Natural killer cell (primary cell): Measurements from ENCODE around the gene UTF1. TPM values are rescaled to one million over a fixed set of nuclear protein-coding genes. Genes with fewer than 3 reads are reported as not detected.

Source experiments
- ATAC-seq, 3 donors: fragments of 150-1000 bp in 2 of 3; fragments of 200-7000 bp in 1 of 3; cut with Tn5 transposase; 1 replicate in 1 of 3; 2 replicates in 2 of 3; pipeline ENCODE4 v1.10.0; 2021; ENCODE audit warnings: mild to moderate bottlenecking in 2 of 3, moderate library complexity in 2 of 3
- DNase-seq, 2 donors: peaks; one replicate each; pipeline versions ENCODE4 v3.0.0 to v3.0.0-alpha.2; 2013 to 2021; ENCODE audit warnings: mixed read lengths in 1 of 2
- H3K27ac ChIP-seq: one replicate; pipeline ENCODE4 v1.5.1; 2013; ENCODE audit warnings: mild to moderate bottlenecking, low read length
- H3K27me3 ChIP-seq: one replicate; pipeline ENCODE4 v1.6.1; 2013; ENCODE audit warnings: low read length; ENCODE audit not compliant: control insufficient read depth, insufficient read depth
- H3K36me3 ChIP-seq: one replicate; pipeline ENCODE4 v1.6.1; 2013; ENCODE audit warnings: low read length; ENCODE audit not compliant: control insufficient read depth, insufficient read depth
- H3K4me1 ChIP-seq: one replicate; pipeline ENCODE4 v1.6.1; 2013; ENCODE audit warnings: low read length; ENCODE audit not compliant: control insufficient read depth, insufficient read depth
- H3K4me3 ChIP-seq: one replicate; pipeline ENCODE4 v1.5.1; 2013; ENCODE audit warnings: low read length
- H3K9me3 ChIP-seq: one replicate; pipeline ENCODE4 v1.6.1; 2013; ENCODE audit warnings: low read length; ENCODE audit not compliant: control insufficient read depth, insufficient read depth
- H3K27ac Mint-ChIP-seq, 2 donors: one replicate each; pipeline ENCODE4 v1.8.0; 2022; ENCODE audit warnings: mild to moderate bottlenecking in 2 of 2, mixed read lengths in 2 of 2, moderate library complexity in 1 of 2
- H3K27me3 Mint-ChIP-seq, 2 donors: one replicate each; pipeline ENCODE4 v1.8.0; 2022; ENCODE audit warnings: low read depth in 2 of 2, mixed read lengths in 2 of 2
- H3K36me3 Mint-ChIP-seq: one replicate; pipeline ENCODE4 v1.8.0; 2022; ENCODE audit warnings: mixed read lengths
- H3K4me1 Mint-ChIP-seq, 2 donors: one replicate each; pipeline ENCODE4 v1.8.0; 2022; ENCODE audit warnings: mixed read lengths in 2 of 2
- H3K4me3 Mint-ChIP-seq: one replicate; pipeline ENCODE4 v1.8.0; 2022; ENCODE audit warnings: mild to moderate bottlenecking, moderate library complexity, mixed read lengths
- H3K9me3 Mint-ChIP-seq, 2 donors: one replicate each; pipeline ENCODE4 v1.8.0; 2022; ENCODE audit warnings: mixed read lengths in 2 of 2
- WGBS: methylation state at CpG from one replicate; pipeline ENCODE4 v1.1.7; 2013; ENCODE audit warnings: missing lambda C conversion rate; ENCODE audit not compliant: insufficient coverage; 5-methylcytosine and 5-hydroxymethylcytosine counted together
- intact Hi-C: fragments of 100-400 bp; cut with micrococcal nuclease; formaldehyde crosslinking; loops from one replicate; pipeline ENCODE4 v1.14.2; 2022
- total RNA-seq, 4 donors: library from RNA; stranded (reverse); fragments of 120-200 nt in 1 of 4; gene quantifications; one replicate each; pipeline versions ENCODE4 v1.2.3 to v1.2.4, GENCODE V29; 2013 to 2022
- TF ChIP-seq, protein P1 (sequence below): fragments of 200-600 bp; IDR thresholded peaks from one replicate; pipeline ENCODE4 v1.8.0; 2022; ENCODE audit warnings: antibody characterized with exemption

The UTF1 gene
- total RNA-seq, 3 donors from 2014 or later (not counting 1 experiment from before 2014, with no cell fraction given), result 0.31 to 0.33 TPM; not detected in 1

DNA sequence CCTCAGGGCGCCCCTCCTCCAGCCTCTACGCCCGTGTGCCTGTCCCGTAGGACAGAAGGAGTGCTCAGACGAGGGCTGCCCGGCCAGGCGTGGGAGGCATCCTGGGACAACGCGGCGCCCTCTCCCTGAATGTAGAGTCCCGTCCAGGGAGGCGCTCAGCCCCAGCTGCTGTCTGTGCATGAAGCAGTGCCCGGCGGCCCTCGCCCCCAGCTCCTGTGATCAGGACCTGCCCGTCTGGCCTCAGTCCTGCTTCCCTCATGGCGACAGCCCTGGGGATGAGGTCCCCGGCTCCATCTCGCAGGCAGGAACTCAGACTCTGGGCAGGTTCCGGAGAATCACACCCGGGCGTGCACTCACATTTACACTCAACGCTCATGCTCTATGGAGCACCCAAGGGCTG is 24.9 kb upstream of the UTF1 start:
- no peaks in the 10 kb centered on the region for H3K27me3 ChIP-seq
- no peaks in the 10 kb centered on the region for H3K4me1 Mint-ChIP-seq
- no peak overlapping the region for H3K27ac ChIP-seq
- H3K4me3 ChIP-seq, result no peak overlapping the region
- H3K4me3 Mint-ChIP-seq, result no peak overlapping the region
- no peaks in the 10 kb centered on the region for H3K27me3 Mint-ChIP-seq
- no peak for DNase-seq
- intact Hi-C loops, result no loop called here
- no peaks in the 10 kb centered on the region for H3K36me3 Mint-ChIP-seq
- no peak overlapping the region for H3K27ac Mint-ChIP-seq
- no peaks in the 10 kb centered on the region for H3K9me3 ChIP-seq
- no peaks in the 10 kb centered on the region for H3K9me3 Mint-ChIP-seq
- 89% methylated on average over 23 of the region's 23 CpGs for WGBS
- no peaks in the 10 kb centered on the region for H3K4me1 ChIP-seq
- no peaks in the 10 kb centered on the region for H3K36me3 ChIP-seq
- TF ChIP-seq, protein P1, sequence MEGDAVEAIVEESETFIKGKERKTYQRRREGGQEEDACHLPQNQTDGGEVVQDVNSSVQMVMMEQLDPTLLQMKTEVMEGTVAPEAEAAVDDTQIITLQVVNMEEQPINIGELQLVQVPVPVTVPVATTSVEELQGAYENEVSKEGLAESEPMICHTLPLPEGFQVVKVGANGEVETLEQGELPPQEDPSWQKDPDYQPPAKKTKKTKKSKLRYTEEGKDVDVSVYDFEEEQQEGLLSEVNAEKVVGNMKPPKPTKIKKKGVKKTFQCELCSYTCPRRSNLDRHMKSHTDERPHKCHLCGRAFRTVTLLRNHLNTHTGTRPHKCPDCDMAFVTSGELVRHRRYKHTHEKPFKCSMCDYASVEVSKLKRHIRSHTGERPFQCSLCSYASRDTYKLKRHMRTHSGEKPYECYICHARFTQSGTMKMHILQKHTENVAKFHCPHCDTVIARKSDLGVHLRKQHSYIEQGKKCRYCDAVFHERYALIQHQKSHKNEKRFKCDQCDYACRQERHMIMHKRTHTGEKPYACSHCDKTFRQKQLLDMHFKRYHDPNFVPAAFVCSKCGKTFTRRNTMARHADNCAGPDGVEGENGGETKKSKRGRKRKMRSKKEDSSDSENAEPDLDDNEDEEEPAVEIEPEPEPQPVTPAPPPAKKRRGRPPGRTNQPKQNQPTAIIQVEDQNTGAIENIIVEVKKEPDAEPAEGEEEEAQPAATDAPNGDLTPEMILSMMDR, result no peak
- ATAC-seq, result no peak

DNA sequence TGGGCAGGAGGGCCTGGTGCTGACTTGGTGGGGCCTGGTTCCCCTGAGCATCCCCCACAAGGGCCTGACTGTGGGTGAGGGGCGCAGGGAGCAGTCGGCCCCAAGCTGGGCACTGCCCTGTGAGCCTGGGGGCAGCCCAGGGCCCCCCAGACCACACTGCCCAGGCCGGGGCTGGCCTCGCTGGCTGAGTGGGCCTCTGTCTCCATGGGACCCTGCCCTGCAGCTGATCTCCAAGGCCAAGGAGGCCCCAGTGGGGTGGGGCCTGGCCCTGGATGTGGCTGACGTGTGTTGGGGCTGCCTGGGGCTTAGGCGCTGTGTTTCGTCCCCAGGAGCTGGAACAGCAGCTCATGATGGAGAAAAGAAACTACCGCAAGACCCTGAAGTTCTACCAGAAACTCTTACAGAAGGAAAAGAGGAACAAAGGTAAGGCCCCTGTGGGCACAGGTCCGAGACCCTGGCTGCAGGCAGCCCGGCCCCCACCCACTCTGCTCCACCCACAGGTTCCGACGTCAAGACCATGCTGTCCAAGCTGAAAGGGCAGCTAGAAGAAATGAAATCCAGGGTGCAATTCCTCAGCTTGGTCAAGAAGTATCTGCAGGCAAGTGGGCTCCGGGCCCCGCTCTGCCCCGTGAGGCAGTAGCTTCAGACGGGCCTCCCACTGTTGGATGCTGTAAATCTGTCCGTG is 23.5 kb upstream of the UTF1 start:
- 87% methylated on average over 17 of the region's 17 CpGs for WGBS
- no peaks in the 10 kb centered on the region for H3K27me3 ChIP-seq
- intact Hi-C loops, result no loop called here
- H3K36me3 ChIP-seq, result no peaks in the 10 kb centered on the region
- Mint-ChIP-seq H3K9me3 (no peaks in the 10 kb centered on the region), H3K27me3 (peaks cover 0 to 2% of the 10 kb centered on the region in 2 donors), H3K36me3 (no peaks in the 10 kb centered on the region), H3K27ac (no peak overlapping the region), H3K4me3 (no peak overlapping the region), H3K4me1 (peaks cover 0 to 4% of the 10 kb centered on the region in 2 donors)
- ATAC-seq (no peak), DNase-seq (no peak)
- H3K9me3 ChIP-seq, result no peaks in the 10 kb centered on the region
- H3K27ac ChIP-seq, result no peak overlapping the region
- TF ChIP-seq, protein P1, result no peak
- peaks cover 4% of the 10 kb centered on the region for H3K4me1 ChIP-seq
- H3K4me3 ChIP-seq, result no peak overlapping the region

DNA sequence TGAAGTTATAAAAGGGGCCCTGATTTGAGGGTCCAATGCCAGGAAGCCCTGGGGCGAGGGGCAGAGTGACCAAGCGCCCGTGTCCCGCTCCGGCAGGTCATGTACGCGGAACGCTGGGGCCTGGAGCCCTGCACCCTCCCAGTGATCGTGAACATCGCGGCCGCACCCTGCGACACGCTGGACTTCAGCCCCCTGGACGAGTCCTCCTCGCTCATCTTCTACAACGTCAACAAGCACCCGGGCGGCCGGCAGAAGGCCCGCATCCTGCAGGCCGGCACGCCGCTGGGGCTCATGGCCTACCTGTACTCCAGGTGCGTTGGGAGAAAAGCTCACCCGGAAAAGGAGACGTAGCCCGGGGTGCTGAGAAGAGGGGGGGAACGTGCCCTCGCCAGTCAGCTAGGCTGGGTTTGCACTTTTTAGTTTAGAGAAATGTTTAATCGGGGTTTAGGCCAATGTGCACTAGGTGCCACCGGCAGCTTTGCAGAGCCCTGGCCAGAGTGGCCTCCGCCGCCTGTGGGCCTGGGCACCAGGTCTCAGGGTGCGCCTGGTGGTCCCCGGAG is 22.9 kb upstream of the UTF1 start:
- H3K27ac ChIP-seq, result no peak overlapping the region
- Mint-ChIP-seq H3K9me3 (no peaks in the 10 kb centered on the region), H3K4me1 (peaks cover 0 to 4% of the 10 kb centered on the region in 2 donors), H3K27ac (no peak overlapping the region), H3K27me3 (peaks cover 0 to 2% of the 10 kb centered on the region in 2 donors), H3K4me3 (no peak overlapping the region), H3K36me3 (no peaks in the 10 kb centered on the region)
- ATAC-seq (no peak), DNase-seq (no peak)
- no peaks in the 10 kb centered on the region for H3K36me3 ChIP-seq
- H3K4me3 ChIP-seq, result no peak overlapping the region
- WGBS, result 96% methylated on average over 36 of the region's 36 CpGs
- no peaks in the 10 kb centered on the region for H3K9me3 ChIP-seq
- TF ChIP-seq, protein P1, result no peak
- H3K27me3 ChIP-seq, result no peaks in the 10 kb centered on the region
- H3K4me1 ChIP-seq, result peaks cover 4% of the 10 kb centered on the region
- intact Hi-C loops, result no loop called here
